HG02623 (cell line): Measurements from ENCODE around the gene SGIP1.

Source experiments
- ATAC-seq: cut with Tn5 transposase; IDR thresholded peaks from one replicate; pipeline ENCODE4 v1.9.1; 2021; ENCODE audit warnings: moderate library complexity; ENCODE audit not compliant: unreplicated experiment

SGIP1 gene

DNA sequence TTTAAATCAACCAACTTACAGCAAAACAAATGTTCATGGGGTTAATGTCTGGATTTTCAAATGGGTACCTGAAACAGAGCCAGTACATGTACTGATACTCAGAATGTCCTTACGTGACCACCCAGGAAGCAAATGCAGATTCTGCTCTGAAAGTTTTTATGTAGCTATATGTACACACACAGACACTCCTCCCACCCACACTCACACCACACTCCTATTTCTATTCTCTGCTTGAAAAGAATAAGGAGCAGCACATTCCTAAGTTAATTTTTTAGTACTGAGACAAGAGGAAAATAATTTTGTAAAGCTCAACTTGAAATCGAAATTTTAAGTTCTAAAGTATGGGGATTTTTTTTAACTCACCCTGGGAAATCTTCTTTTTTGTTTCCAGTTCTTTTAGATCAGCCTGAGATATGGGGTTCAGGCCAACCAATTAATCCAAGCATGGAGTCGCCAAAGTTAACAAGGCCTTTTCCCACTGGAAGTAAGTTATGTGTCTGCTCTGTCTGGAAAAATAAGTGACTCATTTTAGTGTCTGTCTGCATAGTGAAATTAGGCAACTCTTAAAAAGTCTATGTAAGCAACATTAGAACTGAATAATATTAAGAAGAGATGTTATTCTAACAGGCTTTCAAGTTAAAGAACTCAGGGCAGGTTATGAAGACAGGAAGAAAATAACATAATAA, 142.8 kb downstream of the SGIP1 start:
- no peak for ATAC-seq

DNA sequence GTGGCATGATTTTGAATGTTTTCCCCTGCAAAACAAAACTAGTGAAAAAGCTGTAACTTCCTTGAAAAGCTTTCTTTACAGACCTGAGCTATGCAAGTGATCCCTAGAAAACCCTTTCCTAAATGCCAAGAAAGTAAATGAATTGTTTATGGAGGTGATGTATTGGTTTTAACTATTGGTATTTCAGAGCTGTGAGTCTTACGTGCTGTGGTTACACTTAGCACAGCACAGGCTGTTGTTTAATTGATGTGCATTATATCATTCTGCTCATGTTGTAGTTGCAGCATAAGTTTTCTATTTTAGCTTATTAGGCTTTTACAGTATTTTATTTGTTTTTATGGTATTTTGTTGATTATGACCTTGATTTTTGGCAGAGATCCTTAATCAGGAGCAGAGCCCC, 144.2 kb downstream of the SGIP1 start:
- no peak for ATAC-seq

DNA sequence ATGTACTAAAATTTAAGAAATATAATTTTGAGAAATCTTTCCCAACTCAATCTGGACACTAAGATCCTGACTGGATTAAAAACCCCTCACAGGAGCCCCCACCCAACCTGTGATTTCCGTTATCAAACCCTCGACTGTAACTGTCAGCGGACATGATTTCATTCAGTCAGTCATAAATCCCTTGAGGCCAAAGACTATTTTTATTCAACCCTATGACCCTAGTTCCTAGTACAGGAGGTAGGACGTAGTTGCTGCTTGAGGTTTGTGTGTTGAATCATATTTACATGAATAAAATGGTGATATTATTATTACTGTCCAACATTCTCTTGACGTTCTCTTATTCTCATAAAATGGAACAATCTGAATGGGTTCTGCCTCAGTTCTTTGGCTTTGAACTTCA, 145.2 kb downstream of the SGIP1 start:
- ATAC-seq: no peak

DNA sequence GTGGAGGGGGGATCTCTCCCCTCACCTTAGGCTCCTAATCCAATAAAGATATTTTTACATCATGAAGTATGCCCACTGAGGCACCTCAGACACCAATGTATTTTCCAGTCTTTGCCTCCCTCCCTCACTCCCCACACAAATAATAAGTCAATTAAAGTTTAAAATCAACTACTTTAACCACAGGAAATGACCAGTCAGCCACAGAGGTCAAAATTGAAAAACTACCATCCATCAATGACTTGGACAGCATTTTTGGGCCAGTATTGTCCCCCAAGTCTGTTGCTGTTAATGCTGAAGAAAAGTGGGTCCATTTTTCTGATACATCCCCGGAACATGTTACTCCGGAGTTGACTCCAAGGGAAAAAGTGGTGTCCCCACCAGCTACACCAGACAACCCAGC, 147.7 kb downstream of the SGIP1 start:
- ATAC-seq: no peak

DNA sequence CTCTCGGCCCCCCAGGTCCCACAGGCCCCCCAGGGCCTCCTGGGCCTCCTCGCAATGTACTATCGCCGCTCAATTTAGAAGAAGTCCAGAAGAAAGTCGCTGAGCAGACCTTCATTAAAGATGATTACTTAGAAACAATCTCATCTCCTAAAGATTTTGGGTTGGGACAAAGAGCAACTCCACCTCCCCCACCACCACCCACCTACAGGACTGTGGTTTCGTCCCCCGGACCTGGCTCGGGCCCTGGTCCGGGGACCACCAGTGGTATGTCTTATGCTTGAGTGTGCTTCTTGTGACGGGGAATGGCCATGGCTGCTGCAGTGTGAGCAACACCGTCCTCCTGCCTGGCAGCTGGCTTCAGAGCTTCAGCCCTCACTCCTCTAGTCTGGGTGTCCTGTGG, 148.2 kb downstream of the SGIP1 start:
- ATAC-seq: no peak

DNA sequence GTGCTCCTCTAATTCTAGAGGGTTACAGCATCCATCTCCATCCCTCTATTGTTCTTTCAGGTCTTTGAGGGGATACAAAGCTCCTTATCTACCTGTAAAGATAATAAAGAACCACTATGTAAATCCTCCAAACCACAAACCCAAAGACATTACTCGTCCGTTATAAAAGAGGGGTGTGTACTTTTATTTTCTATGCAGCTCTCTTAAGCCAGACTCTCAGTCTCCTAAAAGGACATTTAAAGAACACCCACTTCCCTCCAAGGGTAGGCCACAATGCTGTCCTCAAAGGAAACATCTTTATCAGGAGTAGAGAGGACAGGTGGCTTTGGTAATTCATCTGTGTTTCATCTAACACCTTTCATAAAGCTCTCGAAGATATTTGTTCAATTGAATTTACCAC, 150.4 kb downstream of the SGIP1 start:
- no peak for ATAC-seq

DNA sequence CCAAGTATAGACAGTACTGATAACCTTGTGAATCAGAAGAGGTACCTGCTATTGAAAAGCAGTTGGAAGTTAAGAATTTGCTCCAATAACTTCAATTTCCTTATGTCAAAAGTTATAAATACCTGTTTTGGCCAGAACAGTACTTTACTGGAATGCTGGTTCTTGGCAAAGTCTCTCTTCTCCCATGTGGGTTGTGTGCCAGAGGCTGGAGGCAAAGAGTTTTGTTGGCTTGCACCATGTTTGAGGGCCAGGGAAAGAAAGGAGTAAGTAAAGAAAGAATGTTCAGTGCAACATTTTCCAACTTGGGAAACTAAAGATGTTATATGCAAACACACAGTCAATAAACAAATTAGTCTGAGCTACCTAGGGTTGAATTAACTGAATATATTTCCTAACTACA, 151.3 kb downstream of the SGIP1 start:
- ATAC-seq: no peak

DNA sequence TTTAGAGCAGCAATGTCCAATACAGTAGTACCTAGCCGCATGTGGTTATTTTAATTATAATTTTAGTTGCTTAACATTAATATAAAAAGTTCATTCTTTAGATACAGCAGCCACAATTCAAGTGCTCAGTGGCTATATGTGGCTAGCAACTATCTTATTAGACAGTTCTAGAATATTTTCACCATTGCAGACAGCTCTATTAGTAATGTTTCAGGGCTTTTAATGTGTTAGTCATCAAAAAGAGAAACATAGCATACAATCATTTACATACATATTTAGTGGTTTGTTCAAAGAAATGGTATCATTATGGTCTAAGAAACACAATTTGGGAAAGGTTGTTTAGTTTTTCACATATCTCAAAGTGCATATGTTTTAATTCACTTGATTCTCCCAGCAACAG, 151.7 kb downstream of the SGIP1 start:
- no peak for ATAC-seq

DNA sequence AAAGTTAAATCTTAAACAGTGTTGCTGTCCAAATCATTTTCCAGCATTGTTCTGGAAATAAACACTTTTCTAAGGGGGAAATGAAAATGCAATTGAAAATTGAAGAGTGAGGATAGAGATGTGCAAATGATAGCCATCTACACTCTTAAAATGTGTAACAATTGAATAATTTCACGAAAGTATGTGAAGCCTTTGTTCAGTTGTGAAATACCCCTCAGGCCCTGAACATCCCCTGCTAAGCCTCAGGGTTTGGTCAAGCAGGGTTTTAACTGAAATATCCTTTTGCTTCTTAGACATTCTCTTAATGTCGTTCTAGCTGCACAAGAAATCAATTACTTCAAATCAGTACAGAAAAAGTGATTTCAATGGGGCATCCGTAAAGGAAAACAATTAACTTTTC, 152.5 kb downstream of the SGIP1 start:
- ATAC-seq: no peak

DNA sequence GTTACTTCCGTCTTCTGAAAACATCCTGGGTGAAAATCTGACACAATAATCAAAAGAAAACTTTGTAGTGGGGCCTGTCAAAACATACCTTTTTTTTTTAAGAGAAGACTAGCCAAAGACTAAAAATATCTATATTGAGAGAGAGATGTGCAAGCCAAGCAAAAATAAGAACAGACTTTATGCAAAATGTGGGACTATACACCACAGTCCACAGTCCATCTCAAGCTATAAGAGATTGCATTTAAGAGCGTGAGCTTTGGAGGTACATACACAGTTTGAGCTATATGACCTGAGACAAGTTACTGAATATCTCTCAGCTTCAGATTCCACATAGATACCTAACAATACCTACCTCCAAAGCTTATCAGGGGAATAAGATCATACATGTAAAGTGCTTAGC, 153.4 kb downstream of the SGIP1 start:
- no peak for ATAC-seq

DNA sequence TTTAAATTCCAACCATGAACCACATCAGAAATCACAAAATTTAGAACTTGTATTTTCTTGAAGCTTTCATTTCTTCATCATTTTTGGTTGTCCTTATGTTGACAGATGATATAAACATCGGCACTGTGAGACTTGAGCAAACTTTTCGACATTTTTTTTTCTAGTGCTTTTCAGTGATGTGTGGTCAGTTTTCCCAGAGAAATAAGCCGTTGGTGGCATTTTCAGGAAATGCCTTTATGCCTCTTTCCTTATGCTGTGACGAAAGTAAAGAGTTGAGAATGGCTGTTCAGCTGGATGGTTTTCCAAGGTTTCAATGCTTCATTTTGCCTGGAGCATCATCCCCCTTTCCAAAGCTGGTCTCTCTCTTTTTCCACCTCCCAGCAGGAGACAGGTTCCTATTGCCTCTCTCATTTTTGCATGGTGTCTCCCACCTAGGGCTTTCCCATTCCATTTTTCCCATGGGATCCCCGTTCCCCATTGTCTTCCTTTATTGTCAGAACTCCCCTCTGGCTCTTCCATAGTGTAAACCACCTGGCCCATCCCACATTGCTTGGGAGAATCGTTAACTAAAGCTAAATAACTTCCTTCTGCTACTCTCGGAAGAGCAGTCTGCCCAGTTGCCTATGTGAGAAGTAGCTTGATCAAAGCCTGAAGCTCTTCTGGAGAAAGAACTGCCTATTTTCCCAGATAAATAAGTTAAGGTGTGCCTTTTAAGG, 156.9 kb downstream of the SGIP1 start:
- no peak for ATAC-seq

DNA sequence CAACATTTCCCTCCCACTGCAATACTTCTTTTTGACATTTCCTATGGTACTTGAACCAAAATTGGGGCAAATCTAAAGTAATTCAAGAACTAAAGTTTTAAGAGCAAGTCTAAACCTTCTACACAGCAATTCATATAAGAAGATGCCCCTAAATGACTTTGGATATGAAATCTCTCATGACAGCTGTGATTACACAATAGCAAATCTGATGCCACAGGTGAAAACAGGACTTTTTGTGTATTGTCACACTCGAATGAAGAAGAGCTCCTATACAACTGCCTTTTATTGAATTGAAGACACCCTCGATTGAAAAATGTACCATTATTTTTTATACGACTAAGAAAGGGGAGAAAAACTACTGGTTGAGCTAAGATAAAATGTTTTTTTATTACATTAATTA, 158.7 kb downstream of the SGIP1 start:
- ATAC-seq: no peak

DNA sequence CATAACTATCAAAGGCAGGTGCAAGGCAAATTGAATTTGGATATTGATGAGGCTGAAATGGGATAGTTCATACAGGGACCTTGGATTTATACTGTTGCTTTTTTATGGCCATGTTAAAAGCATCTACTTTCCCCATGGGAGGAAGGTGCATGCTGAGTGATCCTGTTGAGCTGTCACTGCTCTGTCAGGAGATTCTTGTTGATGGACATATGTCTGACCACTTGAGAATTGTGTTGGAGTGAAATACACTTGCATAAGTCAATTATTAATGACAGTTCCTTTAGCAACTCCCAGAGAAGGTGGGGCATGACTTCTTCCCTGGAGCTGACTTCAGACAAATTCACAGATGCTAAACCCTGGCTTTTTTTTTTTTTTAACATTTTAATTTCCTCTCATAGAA, 159.9 kb downstream of the SGIP1 start:
- ATAC-seq: no peak

DNA sequence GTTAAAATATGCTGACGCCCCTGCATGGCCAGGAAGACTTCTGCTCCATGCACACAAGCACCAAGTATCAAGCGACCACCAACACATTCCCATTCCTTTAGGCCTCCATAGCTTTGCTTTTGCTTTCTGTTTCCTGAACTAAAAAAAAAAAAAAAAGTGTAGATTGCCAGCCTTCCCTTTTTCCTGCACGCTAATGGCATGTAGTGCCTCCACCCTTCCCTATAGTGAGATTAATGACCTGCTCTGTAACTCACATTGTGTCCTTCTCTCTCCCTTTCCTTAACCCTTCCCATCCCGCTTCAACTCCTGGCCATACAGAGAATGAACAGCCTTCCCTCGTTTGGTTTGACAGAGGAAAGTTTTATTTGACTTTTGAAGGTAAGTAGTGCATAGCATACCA, 161.2 kb downstream of the SGIP1 start:
- ATAC-seq: no peak

DNA sequence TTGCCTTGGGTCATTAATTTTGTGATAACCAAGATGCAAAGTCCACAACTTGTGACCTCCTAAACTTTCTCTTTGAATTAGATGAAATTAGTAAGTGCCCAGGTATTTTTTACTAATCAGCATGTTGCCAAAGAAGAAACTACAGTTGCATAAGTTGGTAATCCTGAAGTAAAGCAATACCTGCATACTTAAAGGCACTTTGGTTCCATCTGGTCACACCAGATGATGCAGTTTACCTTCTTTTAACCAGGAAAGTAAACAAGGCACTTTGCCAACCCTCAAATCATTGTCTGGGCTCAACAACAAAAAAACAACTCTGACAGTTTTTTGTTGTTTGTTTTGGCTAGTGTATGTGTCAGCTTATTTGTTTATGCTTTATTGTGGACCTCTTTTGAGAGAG, 162.8 kb downstream of the SGIP1 start:
- ATAC-seq: no peak

DNA sequence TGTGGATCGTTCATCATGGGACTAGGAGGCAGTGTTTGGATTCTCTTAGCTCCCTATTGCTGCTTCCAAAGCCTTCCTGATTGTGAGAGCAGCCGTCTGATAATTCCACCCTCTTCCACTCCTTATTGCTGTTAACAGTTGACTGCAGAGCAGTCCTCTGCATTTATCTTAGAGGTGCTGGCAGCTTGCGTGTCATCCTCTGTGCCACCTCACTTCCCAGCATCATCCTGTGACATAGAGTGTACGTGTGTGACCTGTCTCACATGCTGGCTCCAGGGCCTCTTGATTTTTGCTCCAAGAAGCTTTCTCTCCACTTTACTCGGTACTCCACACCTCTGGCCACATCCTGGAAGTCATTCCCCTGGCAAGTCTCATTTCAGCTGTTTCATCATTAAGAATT, 165.3 kb downstream of the SGIP1 start:
- ATAC-seq: no peak

DNA sequence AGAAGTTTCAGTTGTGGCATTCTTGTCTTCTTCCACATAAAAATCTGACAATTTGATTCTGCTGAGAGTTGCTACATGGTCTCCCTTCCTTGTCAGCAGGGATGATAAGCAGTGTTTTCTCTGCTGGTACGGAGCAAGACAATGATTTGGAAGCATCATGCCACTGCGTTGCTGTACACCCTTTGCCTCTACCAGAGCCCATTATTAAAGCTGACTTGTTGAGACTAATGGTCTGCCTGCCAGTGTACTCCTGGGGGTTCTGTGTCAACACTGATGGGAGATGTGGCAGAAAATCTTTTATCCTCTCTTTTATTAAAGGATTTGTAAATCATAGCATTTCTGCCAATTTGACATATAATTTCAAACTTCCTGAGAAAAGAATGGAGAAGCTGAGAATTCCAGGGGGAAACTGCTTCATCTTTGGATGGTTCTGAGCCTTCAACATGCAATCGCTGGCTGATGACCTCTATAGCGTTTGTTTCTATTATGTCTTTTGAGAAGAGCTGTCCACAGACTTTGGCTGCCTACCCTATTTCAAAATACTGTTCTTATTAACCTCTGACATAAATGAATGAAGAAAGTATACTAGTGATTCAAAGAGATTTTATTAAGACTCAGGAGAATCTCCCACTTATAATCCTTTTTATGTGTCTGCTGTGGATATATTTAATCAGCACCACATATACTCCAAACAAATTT, 170.4 kb downstream of the SGIP1 start:
- ATAC-seq: no peak

DNA sequence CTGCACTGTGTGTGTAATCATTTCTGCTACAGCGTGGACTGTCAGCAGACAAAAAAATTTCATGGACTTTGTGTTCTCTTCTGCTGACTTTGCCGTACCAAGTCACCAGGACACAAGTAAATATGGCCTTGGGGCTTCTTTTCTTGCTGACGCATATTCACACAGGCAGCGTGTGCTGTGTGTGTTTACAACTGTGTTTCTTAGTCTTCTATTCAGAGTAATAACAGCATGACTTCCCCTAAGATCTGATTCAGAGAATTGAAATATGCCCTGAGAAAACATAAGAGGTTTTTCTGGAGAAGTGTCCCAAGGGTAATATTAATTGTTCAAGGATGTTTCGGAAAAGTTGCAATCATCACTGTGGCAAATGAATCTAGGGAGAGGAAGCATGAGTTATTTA, 171.2 kb downstream of the SGIP1 start:
- ATAC-seq: no peak

DNA sequence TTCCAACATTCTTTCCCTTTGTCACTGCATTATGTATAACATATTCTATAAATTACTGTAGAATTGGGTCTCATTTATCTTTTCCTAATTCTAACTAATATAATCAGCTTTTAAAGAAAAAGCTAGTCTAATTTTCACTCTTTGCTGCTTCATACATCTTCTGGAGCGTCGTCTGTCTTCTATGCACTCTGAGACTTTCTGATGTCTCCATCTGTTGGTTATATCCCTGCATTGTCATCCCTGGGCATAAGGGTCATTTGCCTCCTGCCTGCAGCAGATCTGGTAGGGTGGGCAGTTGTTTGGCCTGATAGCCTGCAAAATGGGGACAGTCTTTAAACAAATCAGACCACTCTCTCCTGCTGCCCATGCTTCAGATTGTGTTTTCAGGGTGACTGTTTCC, 177.5 kb downstream of the SGIP1 start:
- no peak for ATAC-seq

DNA sequence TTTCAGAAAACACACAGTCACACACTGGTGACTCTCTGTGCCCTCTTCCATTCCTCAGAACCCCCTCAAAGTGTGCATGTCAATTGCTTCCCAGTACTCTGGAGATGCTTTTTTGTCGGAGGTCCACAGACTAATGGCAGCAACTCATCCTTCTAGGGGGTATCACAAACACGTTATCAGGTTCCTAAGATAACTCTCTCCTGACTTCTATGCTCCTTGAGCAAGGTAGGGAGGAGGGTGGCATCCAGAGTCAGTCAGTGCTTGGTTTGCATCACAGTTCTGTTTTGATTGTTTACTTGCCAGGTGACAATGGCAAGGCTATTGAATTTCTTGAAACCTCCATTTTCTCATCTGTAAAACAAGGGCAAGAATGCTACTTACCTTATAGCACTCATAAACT, 178.9 kb downstream of the SGIP1 start:
- no peak for ATAC-seq

DNA sequence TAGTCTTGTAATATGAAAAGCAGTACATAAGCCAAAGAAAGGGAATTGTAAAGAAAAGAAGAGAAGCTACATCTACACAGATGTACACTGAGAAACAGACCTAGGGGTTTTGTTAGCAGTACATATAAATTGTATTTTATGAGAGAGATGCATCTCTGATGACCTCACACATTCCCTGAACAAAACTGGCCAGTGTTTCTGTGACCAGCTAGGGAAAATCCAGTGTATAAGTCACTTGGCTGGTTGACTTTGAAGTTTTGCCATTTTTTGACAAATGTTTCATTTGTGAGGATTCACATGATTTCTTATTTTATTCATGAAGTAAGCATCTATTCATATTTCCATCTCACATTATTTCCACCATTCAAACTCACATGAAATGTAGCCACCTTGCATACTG, 190.0 kb downstream of the SGIP1 start:
- no peak for ATAC-seq

DNA sequence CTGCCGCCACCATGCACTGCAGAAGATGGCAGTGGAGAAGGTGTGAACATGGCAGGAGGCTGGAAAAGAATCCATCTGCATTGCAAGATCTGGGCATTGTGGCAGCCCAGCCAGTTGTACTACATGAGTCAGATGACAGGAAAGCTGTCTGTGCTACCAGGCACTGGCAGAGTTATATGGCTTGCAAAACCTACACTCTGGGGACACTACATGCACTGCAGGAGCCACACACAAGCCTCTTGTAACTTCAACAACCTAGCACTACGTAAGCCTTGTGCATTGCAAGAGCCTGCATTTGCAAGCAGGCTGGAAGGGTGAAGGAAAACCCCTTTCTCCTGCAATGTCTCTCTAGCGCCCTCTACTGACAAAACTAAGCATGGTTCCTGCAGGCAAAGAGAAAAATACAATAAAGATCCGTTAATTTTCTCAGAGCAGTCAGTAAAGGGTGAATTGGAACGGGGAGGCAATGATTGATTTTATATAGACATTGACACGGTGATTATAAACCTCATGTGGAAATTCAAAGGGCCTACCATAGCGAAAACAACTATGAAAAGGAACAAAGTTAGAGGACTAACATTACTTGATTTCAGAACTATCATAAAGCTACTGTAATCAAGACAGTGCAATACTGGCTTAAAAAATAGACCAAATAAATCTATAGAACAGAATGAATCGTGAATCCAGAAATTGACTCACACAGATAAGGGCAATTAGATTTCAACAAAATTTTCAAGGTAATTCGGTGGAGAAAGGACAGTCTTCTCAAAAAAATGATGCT, 192.1 kb downstream of the SGIP1 start:
- peak; percentile 77 for ATAC-seq
